Panc1 (cell line): Measurements from ENCODE around the gene PRM3. TPM values are rescaled to one million over a fixed set of nuclear protein-coding genes. Genes with fewer than 3 reads are reported as not detected.

Experiments used
- ATAC-seq: fragments of 200-7000 bp; cut with Tn5 transposase; 2 replicates; pipeline ENCODE4 v1.9.1; 2020; ENCODE audit warnings: mild to moderate bottlenecking, moderate library complexity
- BruUV-seq: library from RNA; stranded (reverse); fragments of 400-500 nt; replicated peaks from 2 replicates; lab custom pipeline; 2021; lab: Mats Ljungman, UMichigan
- CTCF ChIA-PET: fragments of 300-600 bp; sonication (Branson Sonifier 250); formaldehyde crosslinking; loops from one replicate; lab custom pipeline; 2022; ENCODE audit warnings: antibody characterized with exemption; lab: Charles Lee
- POLR2A ChIA-PET: fragments of 300-600 bp; sonication (Branson Sonifier 250); formaldehyde crosslinking; loops from one replicate; lab custom pipeline; 2022; ENCODE audit warnings: antibody characterized with exemption; lab: Charles Lee
- DNase-seq: peaks from one replicate; pipeline ENCODE4 v3.0.0-alpha.2; 2010; ENCODE audit warnings: low read depth, low spot score
- H3K27ac ChIP-seq: 2 replicates; pipeline ENCODE4 v1.5.1; 2011; ENCODE audit warnings: mild to moderate bottlenecking, low read length, inconsistent platforms
- H3K27me3 ChIP-seq: fragments of 200-500 bp; sonication (Bioruptor generic); 2 replicates; pipeline ENCODE4 v1.6.0; 2014; ENCODE audit warnings: low read length, inconsistent platforms; ENCODE audit not compliant: control insufficient read depth, insufficient read depth
- H3K36me3 ChIP-seq: fragments of 200-500 bp; sonication (Bioruptor generic); 2 replicates; pipeline ENCODE4 v1.5.1; 2014; ENCODE audit warnings: inconsistent platforms, mild to moderate bottlenecking, low read length, moderate library complexity; ENCODE audit not compliant: control insufficient read depth, insufficient read depth
- H3K4me1 ChIP-seq: 2 replicates; pipeline ENCODE4 v1.5.1; 2011; ENCODE audit warnings: inconsistent platforms, mild to moderate bottlenecking, low read length, moderate library complexity; ENCODE audit not compliant: control insufficient read depth, insufficient read depth
- H3K4me3 ChIP-seq, 2 experiments: 2 replicates each; pipeline ENCODE4 v1.5.1; 2011 to 2012; ENCODE audit warnings: low read depth in 2 of 2, low read length in 2 of 2, mild to moderate bottlenecking in 2 of 2, inconsistent platforms in 1 of 2, moderate library complexity in 1 of 2
- H3K9me3 ChIP-seq: fragments of 200-500 bp; sonication (Bioruptor generic); 2 replicates; pipeline ENCODE4 v1.5.1; 2014; ENCODE audit warnings: low read depth, mild to moderate bottlenecking, inconsistent platforms, low read length, moderate library complexity; ENCODE audit not compliant: control insufficient read depth, insufficient read depth
- POLR2AphosphoS5 ChIP-seq: IDR thresholded peaks from 2 replicates; pipeline ENCODE4 v1.6.1; 2012; ENCODE audit warnings: mild to moderate bottlenecking, low read depth, low read length, moderate library complexity
- SIN3A ChIP-seq: IDR thresholded peaks from 2 replicates; pipeline ENCODE4 v1.6.1; 2012; ENCODE audit warnings: low read depth, mild to moderate bottlenecking, low read length, moderate library complexity, borderline replicate concordance; ENCODE audit not compliant: insufficient read depth
- TCF7L2 ChIP-seq: IDR thresholded peaks from 2 replicates; pipeline ENCODE4 v1.6.1; 2011; ENCODE audit warnings: mild to moderate bottlenecking, low read depth, low read length, inconsistent platforms
- in situ Hi-C: cut with HindIII; loops from 2 replicates; pipeline ENCODE4 v1.10.0; 2016; ENCODE audit warnings: low sequenced_read_pairs, low pct_unique_long_range_greater_than_20kb
- intact Hi-C: fragments of 100-400 bp; cut with micrococcal nuclease; formaldehyde crosslinking; loops from one replicate; pipeline ENCODE4 v1.10.0; 2022; ENCODE audit not compliant: unreplicated experiment
- microRNA-seq: library from miRNA; unstranded; fragments of <30 nt; microRNA quantifications from one replicate; pipeline ENCODE4 v1.1.0, GENCODE V29; 2020; ENCODE audit not compliant: unreplicated experiment
- total RNA-seq: library from RNA; stranded (reverse); gene quantifications from one replicate; pipeline ENCODE4 v1.2.1, GENCODE V29; 2021; ENCODE audit not compliant: unreplicated experiment
- TF ChIP-seq, protein P1 (sequence below), 2 experiments: IDR thresholded peaks; 2 replicates each; pipeline ENCODE4 v1.6.1; 2011 to 2012; ENCODE audit warnings: low read depth in 2 of 2, control low read depth in 1 of 2, low read length in 1 of 2, mild to moderate bottlenecking in 1 of 2, moderate library complexity in 1 of 2; ENCODE audit not compliant: insufficient read depth in 1 of 2
- TF ChIP-seq, protein P2 (sequence below): fragments of 450-650 bp; IDR thresholded peaks from 2 replicates; pipeline ENCODE4 v1.5.1; 2017; ENCODE audit warnings: mild to moderate bottlenecking

The PRM3 gene
- total RNA-seq, 1 experiment from 2014 or later = not detected

- TF ChIP-seq, protein P1, sequence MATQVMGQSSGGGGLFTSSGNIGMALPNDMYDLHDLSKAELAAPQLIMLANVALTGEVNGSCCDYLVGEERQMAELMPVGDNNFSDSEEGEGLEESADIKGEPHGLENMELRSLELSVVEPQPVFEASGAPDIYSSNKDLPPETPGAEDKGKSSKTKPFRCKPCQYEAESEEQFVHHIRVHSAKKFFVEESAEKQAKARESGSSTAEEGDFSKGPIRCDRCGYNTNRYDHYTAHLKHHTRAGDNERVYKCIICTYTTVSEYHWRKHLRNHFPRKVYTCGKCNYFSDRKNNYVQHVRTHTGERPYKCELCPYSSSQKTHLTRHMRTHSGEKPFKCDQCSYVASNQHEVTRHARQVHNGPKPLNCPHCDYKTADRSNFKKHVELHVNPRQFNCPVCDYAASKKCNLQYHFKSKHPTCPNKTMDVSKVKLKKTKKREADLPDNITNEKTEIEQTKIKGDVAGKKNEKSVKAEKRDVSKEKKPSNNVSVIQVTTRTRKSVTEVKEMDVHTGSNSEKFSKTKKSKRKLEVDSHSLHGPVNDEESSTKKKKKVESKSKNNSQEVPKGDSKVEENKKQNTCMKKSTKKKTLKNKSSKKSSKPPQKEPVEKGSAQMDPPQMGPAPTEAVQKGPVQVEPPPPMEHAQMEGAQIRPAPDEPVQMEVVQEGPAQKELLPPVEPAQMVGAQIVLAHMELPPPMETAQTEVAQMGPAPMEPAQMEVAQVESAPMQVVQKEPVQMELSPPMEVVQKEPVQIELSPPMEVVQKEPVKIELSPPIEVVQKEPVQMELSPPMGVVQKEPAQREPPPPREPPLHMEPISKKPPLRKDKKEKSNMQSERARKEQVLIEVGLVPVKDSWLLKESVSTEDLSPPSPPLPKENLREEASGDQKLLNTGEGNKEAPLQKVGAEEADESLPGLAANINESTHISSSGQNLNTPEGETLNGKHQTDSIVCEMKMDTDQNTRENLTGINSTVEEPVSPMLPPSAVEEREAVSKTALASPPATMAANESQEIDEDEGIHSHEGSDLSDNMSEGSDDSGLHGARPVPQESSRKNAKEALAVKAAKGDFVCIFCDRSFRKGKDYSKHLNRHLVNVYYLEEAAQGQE (IDR thresholded peaks at IDR 0.05; ENCODE audit: insufficient read depth in 1 of 2, low read depth in 2 of 2, low read length in 1 of 2) = no peak
- no peak for TF ChIP-seq SIN3A
- no peak for TF ChIP-seq POLR2AphosphoS5
- TF ChIP-seq, protein P2, sequence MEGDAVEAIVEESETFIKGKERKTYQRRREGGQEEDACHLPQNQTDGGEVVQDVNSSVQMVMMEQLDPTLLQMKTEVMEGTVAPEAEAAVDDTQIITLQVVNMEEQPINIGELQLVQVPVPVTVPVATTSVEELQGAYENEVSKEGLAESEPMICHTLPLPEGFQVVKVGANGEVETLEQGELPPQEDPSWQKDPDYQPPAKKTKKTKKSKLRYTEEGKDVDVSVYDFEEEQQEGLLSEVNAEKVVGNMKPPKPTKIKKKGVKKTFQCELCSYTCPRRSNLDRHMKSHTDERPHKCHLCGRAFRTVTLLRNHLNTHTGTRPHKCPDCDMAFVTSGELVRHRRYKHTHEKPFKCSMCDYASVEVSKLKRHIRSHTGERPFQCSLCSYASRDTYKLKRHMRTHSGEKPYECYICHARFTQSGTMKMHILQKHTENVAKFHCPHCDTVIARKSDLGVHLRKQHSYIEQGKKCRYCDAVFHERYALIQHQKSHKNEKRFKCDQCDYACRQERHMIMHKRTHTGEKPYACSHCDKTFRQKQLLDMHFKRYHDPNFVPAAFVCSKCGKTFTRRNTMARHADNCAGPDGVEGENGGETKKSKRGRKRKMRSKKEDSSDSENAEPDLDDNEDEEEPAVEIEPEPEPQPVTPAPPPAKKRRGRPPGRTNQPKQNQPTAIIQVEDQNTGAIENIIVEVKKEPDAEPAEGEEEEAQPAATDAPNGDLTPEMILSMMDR = no peak
- no peak for TF ChIP-seq TCF7L2
- CTCF ChIA-PET = interaction anchor here (0.7 kb wide), 1 partner anchor 235 kb away, joined by 3 read pairs; no protein-coding TSS in a partner anchor
- in situ Hi-C loops (no loop called here), intact Hi-C loops (no loop called here)
- H3K36me3 ChIP-seq = no peaks in the 10 kb centered on the region
- no peak overlapping the region for H3K4me3 ChIP-seq
- H3K9me3 ChIP-seq = no peaks in the 10 kb centered on the region
- no peaks in the 10 kb centered on the region for H3K4me1 ChIP-seq
- ATAC-seq (peak; percentile 82), DNase-seq (no peak)
- no peak overlapping the region for H3K27ac ChIP-seq
- POLR2A ChIA-PET = interaction anchor here (0.6 to 0.7 kb wide), 2 partner anchors 30 to 244 kb away, joined by 3 to 4 read pairs; no protein-coding TSS in a partner anchor
- H3K27me3 ChIP-seq = no peaks in the 10 kb centered on the region
- BruUV-seq = no TSS peak
Observed at GRCh38 chr16:11224096-11224893, 49.1 kb downstream of the PRM3 start.

Small RNA genes within 50 kb of the gene (microRNA-seq; reads per million reads assigned to microRNA genes)
- not detected for gene MIR548H2

Other genes with a start within 250 kb of the PRM3 start
- gene SOCS1, start 17.4 kb downstream of the PRM3 start, total RNA-seq = 4.8 TPM
- not detected for gene TNP2, start 4.3 kb downstream of the PRM3 start, total RNA-seq
- gene PRM2, start 2.9 kb upstream of the PRM3 start, total RNA-seq = not detected
- gene PRM1, start 7.7 kb upstream of the PRM3 start, total RNA-seq = not detected
- gene RMI2, start 71.8 kb upstream of the PRM3 start, total RNA-seq = 11.1 TPM